Sigmoid colon (tissue), 4 donors: ENCODE measurements around the gene TTN.

Source experiments
- POLR2AphosphoS5 ChIP-seq, 4 donors: sonication (generic); formaldehyde crosslinking; IDR thresholded peaks; one replicate each; pipeline ENCODE4 v1.6.1; 2017; ENCODE audit warnings: antibody characterized with exemption in 4 of 4
- TF ChIP-seq, protein P1 (sequence below), 4 experiments: fragments of 450-650 bp in 3 of 4; fragments of 200-600 bp in 1 of 4; IDR thresholded peaks; one replicate each; pipeline ENCODE4 v1.5.1; 2016 to 2019; ENCODE audit warnings: antibody characterized with exemption in 4 of 4, mild to moderate bottlenecking in 3 of 4, moderate library complexity in 2 of 4

DNA sequence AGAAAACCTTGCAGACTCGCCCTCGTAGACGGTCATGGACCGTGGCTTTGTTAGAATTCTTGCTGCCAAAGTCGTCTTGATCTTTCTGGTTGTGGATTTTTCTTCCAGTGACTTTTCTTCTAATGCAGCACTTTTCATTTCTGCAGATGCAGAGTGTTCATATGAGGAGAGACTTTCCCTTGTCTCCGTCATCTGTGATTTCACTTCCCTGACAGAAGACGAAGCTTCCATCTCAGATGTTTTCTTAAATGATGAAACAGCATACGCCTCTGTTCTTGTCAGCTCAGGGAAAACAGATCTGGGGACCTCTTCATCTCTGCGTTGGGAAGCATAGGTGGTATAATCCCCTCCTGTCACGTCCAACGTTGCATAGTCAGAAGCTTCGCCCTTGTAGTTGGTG is 276.1 kb downstream of the TTN start:
- TF ChIP-seq, protein P1, sequence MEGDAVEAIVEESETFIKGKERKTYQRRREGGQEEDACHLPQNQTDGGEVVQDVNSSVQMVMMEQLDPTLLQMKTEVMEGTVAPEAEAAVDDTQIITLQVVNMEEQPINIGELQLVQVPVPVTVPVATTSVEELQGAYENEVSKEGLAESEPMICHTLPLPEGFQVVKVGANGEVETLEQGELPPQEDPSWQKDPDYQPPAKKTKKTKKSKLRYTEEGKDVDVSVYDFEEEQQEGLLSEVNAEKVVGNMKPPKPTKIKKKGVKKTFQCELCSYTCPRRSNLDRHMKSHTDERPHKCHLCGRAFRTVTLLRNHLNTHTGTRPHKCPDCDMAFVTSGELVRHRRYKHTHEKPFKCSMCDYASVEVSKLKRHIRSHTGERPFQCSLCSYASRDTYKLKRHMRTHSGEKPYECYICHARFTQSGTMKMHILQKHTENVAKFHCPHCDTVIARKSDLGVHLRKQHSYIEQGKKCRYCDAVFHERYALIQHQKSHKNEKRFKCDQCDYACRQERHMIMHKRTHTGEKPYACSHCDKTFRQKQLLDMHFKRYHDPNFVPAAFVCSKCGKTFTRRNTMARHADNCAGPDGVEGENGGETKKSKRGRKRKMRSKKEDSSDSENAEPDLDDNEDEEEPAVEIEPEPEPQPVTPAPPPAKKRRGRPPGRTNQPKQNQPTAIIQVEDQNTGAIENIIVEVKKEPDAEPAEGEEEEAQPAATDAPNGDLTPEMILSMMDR (IDR thresholded peaks at IDR 0.05) = no peak
- no peak for TF ChIP-seq POLR2AphosphoS5 (IDR thresholded peaks at IDR 0.05)
